ENCODE results near the gene LRSAM1.

DNA sequence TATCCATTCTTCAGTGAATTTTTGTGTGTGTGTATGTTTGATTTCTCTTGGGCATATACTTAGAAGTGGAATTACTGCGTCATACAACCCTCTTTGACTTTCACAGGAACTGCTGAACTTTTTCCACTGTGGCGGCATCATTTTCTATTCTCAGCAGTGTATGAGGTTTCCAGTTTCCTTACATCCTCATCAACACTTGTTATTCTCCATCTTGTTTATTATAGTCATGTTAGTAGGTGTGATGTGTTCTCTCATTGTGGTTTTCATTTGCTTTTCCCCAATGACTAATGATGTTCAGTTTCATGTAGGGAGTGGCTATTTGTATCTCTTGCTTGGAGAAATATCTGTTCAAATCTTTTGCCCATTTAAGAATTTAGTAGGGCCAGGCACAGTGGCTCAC, 24.6 kb upstream of the LRSAM1 start:
- TF ChIP-seq OSR1 (CRISPR knock-in tag; IDR thresholded peaks at IDR 0.05) (no peak), RARB (CRISPR knock-in tag; IDR thresholded peaks at IDR 0.05) (no peak), BACH2 (CRISPR knock-in tag; IDR thresholded peaks at IDR 0.05; ENCODE audit: borderline replicate concordance) (no peak), ZNF565 (CRISPR knock-in tag; conservative IDR thresholded peaks at IDR 0.05; ENCODE audit: low read depth) (no peak), ZNF8 (CRISPR knock-in tag; IDR thresholded peaks at IDR 0.05) (no peak)
- TF ChIP-seq, protein P1, sequence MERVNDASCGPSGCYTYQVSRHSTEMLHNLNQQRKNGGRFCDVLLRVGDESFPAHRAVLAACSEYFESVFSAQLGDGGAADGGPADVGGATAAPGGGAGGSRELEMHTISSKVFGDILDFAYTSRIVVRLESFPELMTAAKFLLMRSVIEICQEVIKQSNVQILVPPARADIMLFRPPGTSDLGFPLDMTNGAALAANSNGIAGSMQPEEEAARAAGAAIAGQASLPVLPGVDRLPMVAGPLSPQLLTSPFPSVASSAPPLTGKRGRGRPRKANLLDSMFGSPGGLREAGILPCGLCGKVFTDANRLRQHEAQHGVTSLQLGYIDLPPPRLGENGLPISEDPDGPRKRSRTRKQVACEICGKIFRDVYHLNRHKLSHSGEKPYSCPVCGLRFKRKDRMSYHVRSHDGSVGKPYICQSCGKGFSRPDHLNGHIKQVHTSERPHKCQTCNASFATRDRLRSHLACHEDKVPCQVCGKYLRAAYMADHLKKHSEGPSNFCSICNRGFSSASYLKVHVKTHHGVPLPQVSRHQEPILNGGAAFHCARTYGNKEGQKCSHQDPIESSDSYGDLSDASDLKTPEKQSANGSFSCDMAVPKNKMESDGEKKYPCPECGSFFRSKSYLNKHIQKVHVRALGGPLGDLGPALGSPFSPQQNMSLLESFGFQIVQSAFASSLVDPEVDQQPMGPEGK (CRISPR knock-in tag; IDR thresholded peaks at IDR 0.05; ENCODE audit: borderline replicate concordance), result no peak

All from SK-N-SH treated with all-trans-retinoic acid at 6 μM for 48 hours (cell line).